ENCODE data around the gene ZNF341. TPM values are rescaled to one million over a fixed set of nuclear protein-coding genes. Genes with fewer than 3 reads are reported as not detected.

The ZNF341 gene
- total RNA-seq, 1 donor from 2014 or later, result 5.3 TPM

DNA sequence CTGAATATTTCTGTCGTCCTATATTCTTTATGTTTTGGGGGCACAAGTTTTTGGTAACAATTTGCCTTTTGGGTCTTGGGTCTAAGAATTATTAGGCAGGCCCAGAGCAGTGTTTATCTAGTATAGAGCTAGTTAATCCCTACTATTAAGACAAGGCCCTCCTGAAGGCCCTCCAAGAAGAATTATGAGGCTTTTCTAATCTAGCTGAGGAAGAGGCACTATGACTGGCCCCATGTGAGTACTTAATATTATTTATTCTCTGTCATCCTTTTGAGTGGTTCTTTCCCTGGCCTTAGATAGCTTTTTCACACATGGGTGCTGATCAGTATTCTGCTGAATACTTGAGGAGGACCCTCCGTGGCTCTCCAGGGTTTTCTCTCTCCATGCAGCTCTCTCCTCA is 104.5 kb downstream of the ZNF341 start:
- Mint-ChIP-seq H3K4me3 (no peak overlapping the region), H3K36me3 (peaks cover 18% of the 10 kb centered on the region), H3K27ac (no peak overlapping the region), H3K9me3 (peaks cover 7% of the 10 kb centered on the region), H3K27me3 (ENCODE audit: low read depth) (no peaks in the 10 kb centered on the region), H3K4me1 (peaks cover 58% of the 10 kb centered on the region)
- DNase-seq (ENCODE audit: low spot score in 2 of 2, unreplicated experiment in 2 of 2), result no peak
- TF ChIP-seq, protein P1, sequence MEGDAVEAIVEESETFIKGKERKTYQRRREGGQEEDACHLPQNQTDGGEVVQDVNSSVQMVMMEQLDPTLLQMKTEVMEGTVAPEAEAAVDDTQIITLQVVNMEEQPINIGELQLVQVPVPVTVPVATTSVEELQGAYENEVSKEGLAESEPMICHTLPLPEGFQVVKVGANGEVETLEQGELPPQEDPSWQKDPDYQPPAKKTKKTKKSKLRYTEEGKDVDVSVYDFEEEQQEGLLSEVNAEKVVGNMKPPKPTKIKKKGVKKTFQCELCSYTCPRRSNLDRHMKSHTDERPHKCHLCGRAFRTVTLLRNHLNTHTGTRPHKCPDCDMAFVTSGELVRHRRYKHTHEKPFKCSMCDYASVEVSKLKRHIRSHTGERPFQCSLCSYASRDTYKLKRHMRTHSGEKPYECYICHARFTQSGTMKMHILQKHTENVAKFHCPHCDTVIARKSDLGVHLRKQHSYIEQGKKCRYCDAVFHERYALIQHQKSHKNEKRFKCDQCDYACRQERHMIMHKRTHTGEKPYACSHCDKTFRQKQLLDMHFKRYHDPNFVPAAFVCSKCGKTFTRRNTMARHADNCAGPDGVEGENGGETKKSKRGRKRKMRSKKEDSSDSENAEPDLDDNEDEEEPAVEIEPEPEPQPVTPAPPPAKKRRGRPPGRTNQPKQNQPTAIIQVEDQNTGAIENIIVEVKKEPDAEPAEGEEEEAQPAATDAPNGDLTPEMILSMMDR (IDR thresholded peaks at IDR 0.05; ENCODE audit: unreplicated experiment), result no peak

DNA sequence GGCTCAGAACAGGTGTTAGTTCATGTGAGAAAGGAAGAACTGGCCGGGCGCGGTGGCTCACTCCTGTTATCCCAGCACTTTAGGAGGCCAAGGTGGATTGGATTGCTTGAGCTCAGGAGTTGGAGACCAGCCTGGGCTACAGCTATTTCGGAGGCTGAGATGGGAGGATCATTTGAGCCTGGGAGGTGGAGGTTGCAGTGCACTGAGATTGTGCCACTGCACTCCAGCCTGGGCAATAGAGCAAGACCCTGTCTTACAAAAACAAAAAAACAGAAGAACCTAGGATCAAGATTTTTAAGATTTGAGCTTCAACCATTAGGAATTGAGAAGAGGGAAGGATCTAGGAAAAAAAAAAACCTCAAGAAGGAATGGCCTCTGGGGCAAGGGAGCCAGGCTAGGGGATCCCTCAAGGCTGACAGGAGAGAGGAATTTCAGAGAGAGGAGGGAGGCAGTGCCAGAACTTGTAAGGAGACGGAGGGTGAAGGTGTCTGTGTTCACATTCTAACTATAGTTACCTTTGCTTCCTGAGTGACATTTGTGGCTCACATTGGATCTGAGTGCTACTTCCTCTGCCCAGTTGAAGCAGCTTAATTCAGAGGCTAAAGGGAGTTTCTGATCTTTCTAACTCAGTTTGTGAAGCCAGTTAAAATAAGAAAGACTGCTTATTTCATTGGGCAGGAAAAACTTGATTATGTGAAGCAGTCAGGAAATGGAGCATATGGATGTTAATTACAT is 105.5 kb downstream of the ZNF341 start:
- H3K27ac Mint-ChIP-seq, result peak overlapping the region; percentile 19
- no peak overlapping the region for H3K4me3 Mint-ChIP-seq
- H3K9me3 Mint-ChIP-seq, result peaks cover 7% of the 10 kb centered on the region
- peaks cover 18% of the 10 kb centered on the region for H3K36me3 Mint-ChIP-seq
- no peaks in the 10 kb centered on the region for H3K27me3 Mint-ChIP-seq (ENCODE audit: low read depth)
- TF ChIP-seq, protein P1 (IDR thresholded peaks at IDR 0.05; ENCODE audit: unreplicated experiment), result no peak
- DNase-seq (ENCODE audit: low spot score in 2 of 2, unreplicated experiment in 2 of 2), result no peak
- peaks cover 60% of the 10 kb centered on the region for H3K4me1 Mint-ChIP-seq

DNA sequence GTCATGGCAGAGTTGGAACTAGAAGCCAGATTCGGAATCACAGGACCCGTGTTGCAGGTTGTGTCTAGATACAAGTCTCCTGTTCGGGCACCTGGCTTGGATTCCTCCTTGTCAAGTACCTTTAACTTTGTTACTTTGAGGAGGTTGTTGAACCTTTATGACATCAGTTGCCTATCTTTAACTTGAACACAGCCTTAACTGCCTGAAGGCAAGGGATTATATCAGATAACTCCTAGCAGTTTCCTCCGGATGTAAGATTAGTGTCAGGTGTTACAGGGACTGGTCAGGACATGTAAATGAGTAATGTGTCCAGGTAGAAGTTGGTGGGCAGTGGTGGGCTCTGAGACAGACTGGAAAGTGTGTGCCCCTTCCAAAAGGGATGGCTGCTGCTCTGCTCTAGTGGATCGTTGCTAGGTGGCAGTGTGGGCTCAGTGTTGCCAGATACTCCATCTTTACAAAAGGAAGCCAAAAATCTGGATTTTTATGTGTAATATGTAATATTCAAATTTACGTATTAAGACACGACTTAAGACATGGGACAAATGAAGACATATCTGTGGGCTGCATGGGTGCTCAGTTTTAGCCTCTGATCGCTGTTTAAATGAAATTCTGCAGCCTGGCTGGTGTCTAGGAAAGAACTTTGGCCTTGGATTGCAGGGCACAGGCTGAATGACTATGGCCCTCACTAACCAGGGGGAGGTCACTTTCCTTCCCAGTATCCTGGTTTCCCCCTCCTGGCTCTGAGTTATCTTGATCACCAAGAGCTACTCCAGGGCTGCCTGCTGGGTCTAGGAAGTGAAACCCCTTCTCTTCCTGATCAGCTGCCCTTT is 106.5 kb downstream of the ZNF341 start:
- Mint-ChIP-seq H3K4me3 (no peak overlapping the region), H3K4me1 (peaks cover 64% of the 10 kb centered on the region), H3K27me3 (ENCODE audit: low read depth) (no peaks in the 10 kb centered on the region), H3K9me3 (peaks cover 7% of the 10 kb centered on the region), H3K27ac (peak overlapping the region; percentile 2), H3K36me3 (peaks cover 16% of the 10 kb centered on the region)
- no peak for DNase-seq (ENCODE audit: low spot score in 2 of 2, unreplicated experiment in 2 of 2)
- TF ChIP-seq, protein P1 (IDR thresholded peaks at IDR 0.05; ENCODE audit: unreplicated experiment), result no peak

DNA sequence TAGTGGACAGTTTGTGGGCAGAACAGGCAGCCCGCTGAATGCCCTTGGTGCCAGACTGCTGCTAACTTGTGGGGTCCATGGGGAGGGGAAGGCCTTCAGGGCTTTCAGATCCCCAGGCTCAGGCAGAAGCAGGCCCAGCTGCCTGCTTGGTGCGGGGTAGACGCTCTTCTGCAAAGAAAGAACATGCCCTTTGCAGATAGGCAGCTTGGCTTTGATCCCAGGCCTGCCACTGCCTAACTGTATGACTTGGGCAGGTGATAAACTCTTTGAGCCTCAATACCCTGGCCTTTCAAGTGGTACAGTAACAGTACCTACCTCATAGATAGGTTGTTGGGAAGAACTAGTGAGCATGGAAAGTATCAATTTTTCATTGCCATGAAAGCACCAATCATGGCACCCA is 107.8 kb downstream of the ZNF341 start:
- Mint-ChIP-seq H3K27me3 (ENCODE audit: low read depth) (no peaks in the 10 kb centered on the region), H3K27ac (no peak overlapping the region), H3K4me1 (peaks cover 66% of the 10 kb centered on the region), H3K4me3 (no peak overlapping the region), H3K9me3 (peaks cover 7% of the 10 kb centered on the region), H3K36me3 (peaks cover 12% of the 10 kb centered on the region)
- TF ChIP-seq, protein P1 (IDR thresholded peaks at IDR 0.05; ENCODE audit: unreplicated experiment), result no peak
- no peak for DNase-seq (ENCODE audit: low spot score in 2 of 2, unreplicated experiment in 2 of 2)

DNA sequence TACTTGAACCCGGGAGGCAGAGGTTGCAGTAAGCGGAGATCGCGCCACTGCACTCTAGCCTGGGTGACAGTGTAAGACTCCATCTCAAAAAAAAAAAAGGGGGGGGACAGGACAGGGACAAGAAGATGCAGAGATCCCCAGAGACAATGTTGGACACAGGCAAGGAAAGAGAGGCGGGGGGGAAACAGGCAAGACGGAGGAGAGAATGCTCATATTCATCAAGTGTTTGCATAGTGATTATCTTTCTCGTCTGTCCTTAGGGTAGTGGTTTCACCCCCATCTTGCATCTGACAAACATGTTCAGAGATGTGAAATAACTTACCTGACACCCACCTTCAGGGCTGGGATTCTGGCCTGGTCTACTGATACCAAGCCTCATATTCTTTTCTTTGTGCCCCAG is 108.4 kb downstream of the ZNF341 start:
- H3K27me3 Mint-ChIP-seq (ENCODE audit: low read depth), result no peaks in the 10 kb centered on the region
- H3K9me3 Mint-ChIP-seq, result peaks cover 5% of the 10 kb centered on the region
- TF ChIP-seq, protein P1 (IDR thresholded peaks at IDR 0.05; ENCODE audit: unreplicated experiment), result no peak
- H3K27ac Mint-ChIP-seq, result no peak overlapping the region
- peaks cover 10% of the 10 kb centered on the region for H3K36me3 Mint-ChIP-seq
- DNase-seq (ENCODE audit: low spot score in 2 of 2, unreplicated experiment in 2 of 2), result no peak
- H3K4me1 Mint-ChIP-seq, result peaks cover 66% of the 10 kb centered on the region
- H3K4me3 Mint-ChIP-seq, result no peak overlapping the region
